K562 (cell line): ENCODE results near the gene G6PC3. TPM values are rescaled to one million over a fixed set of nuclear protein-coding genes. Genes with fewer than 3 reads are reported as not detected.
A peak's percentile ranks its signal among the peaks of the same experiment; 100 is the strongest.

Source experiments
- ARID2 ChIP-seq: fragments of 450-650 bp; IDR thresholded peaks from 2 replicates; pipeline ENCODE4 v1.6.1; 2017; ENCODE audit warnings: antibody characterized with exemption, mild to moderate bottlenecking
- COPS2 ChIP-seq: fragments of 450-650 bp; conservative IDR thresholded peaks from 2 replicates; pipeline ENCODE4 v1.6.1; 2016; ENCODE audit warnings: mild to moderate bottlenecking, moderate library complexity
- ELK1 ChIP-seq: sonication (generic); formaldehyde crosslinking; IDR thresholded peaks from 2 replicates; pipeline ENCODE4 v1.8.1; 2022; ENCODE audit warnings: missing genetic modification reagents
- ETV5 ChIP-seq: sonication (generic); formaldehyde crosslinking; IDR thresholded peaks from 2 replicates; pipeline ENCODE4 v1.4.0; 2020; ENCODE audit warnings: low read depth, mild to moderate bottlenecking, missing genetic modification reagents
- HDGF ChIP-seq: fragments of 450-650 bp; IDR thresholded peaks from 2 replicates; pipeline ENCODE4 v1.6.1; 2016
- JUNB ChIP-seq: fragments of 450-650 bp; formaldehyde crosslinking; conservative IDR thresholded peaks from 2 replicates; pipeline ENCODE4 v1.4.0; 2020; ENCODE audit warnings: mild to moderate bottlenecking
- L3MBTL2 ChIP-seq: fragments of 450-650 bp; IDR thresholded peaks from 2 replicates; pipeline ENCODE4 v1.6.1; 2016; ENCODE audit warnings: mild to moderate bottlenecking, moderate library complexity
- MAZ ChIP-seq, 2 experiments: fragments of 450-650 bp in 1 of 2; sonication (generic) in 1 of 2; formaldehyde crosslinking; IDR thresholded peaks in 1 of 2; conservative IDR thresholded peaks in 1 of 2; 2 replicates each; pipeline versions ENCODE4 v1.4.0 to v1.5.0; 2020; ENCODE audit warnings: mild to moderate bottlenecking in 1 of 2, missing genetic modification reagents in 1 of 2
- MIER1 ChIP-seq: fragments of 450-650 bp; IDR thresholded peaks from 2 replicates; pipeline ENCODE4 v1.6.1; 2016; ENCODE audit warnings: antibody characterized with exemption, mild to moderate bottlenecking, low read depth
- NR0B1 ChIP-seq: fragments of 450-650 bp; IDR thresholded peaks from one replicate; pipeline ENCODE4 v1.6.1; 2018; ENCODE audit warnings: mild to moderate bottlenecking, moderate library complexity; ENCODE audit not compliant: partially characterized antibody
- PCBP1 ChIP-seq: fragments of 200-400 bp; formaldehyde crosslinking; IDR thresholded peaks from 2 replicates; pipeline ENCODE4 v1.6.1; 2018; ENCODE audit warnings: mild to moderate bottlenecking, low read depth, low read length; ENCODE audit not compliant: poor library complexity, severe bottlenecking
- POLR2AphosphoS5 ChIP-seq: IDR thresholded peaks from 2 replicates; pipeline ENCODE4 v1.6.1; 2011; ENCODE audit warnings: mild to moderate bottlenecking, low read depth, low read length, moderate library complexity; ENCODE audit not compliant: control insufficient read depth, insufficient read depth
- PPARD ChIP-seq: fragments of 250-450 bp; sonication (Bioruptor Pico); IDR thresholded peaks from 2 replicates; pipeline ENCODE4 v1.8.0; 2022; ENCODE audit warnings: inconsistent platforms, mild to moderate bottlenecking, moderate library complexity
- RAD21 ChIP-seq, 2 experiments: fragments of 250-450 bp in 1 of 2; fragments of 450-650 bp in 1 of 2; sonication (Bioruptor Pico) in 1 of 2; formaldehyde crosslinking in 1 of 2; IDR thresholded peaks in 1 of 2; conservative IDR thresholded peaks in 1 of 2; 2 replicates each; pipeline versions ENCODE4 v1.4.0 to v1.8.0; 2020 to 2022; ENCODE audit warnings: mild to moderate bottlenecking in 2 of 2, moderate library complexity in 1 of 2
- RB1 ChIP-seq: fragments of 450-650 bp; IDR thresholded peaks from 2 replicates; pipeline ENCODE4 v1.6.1; 2017; ENCODE audit warnings: low read depth, mild to moderate bottlenecking
- RNF219 ChIP-seq: fragments of 250-450 bp; sonication (Bioruptor Pico); IDR thresholded peaks from 2 replicates; pipeline ENCODE4 v1.5.0; 2022; ENCODE audit warnings: mild to moderate bottlenecking
- SAFB ChIP-seq: fragments of 200-400 bp; formaldehyde crosslinking; IDR thresholded peaks from 2 replicates; pipeline ENCODE4 v1.6.1; 2017; ENCODE audit warnings: low read depth, low read length, borderline replicate concordance
- XRCC4 ChIP-seq: IDR thresholded peaks from one replicate; pipeline ENCODE4 v1.6.1; 2011; ENCODE audit not compliant: insufficient read depth, insufficient read length; ENCODE audit errors: extremely low read depth
- YY1 ChIP-seq, 3 experiments: IDR thresholded peaks; 2 replicates each; pipeline ENCODE4 v1.6.1; 2011; ENCODE audit warnings: low read length in 2 of 3, mild to moderate bottlenecking in 2 of 3, moderate library complexity in 2 of 3, borderline replicate concordance in 1 of 3, control low read depth in 1 of 3, low read depth in 1 of 3; ENCODE audit not compliant: insufficient read depth in 3 of 3, insufficient replicate concordance in 2 of 3, control insufficient read depth in 1 of 3, insufficient read length in 1 of 3; ENCODE audit errors: extremely low read depth in 1 of 3
- ZNF143 ChIP-seq: sonication (generic); formaldehyde crosslinking; IDR thresholded peaks from 2 replicates; pipeline ENCODE4 v1.9.0; 2022; ENCODE audit warnings: mild to moderate bottlenecking, missing genetic modification reagents
- ZNF184 ChIP-seq: sonication (generic); formaldehyde crosslinking; IDR thresholded peaks from 2 replicates; pipeline ENCODE4 v1.5.0; 2020; ENCODE audit warnings: missing genetic modification reagents
- ZNF655 ChIP-seq: fragments of 250-450 bp; sonication (Bioruptor Pico); IDR thresholded peaks from 2 replicates; pipeline ENCODE4 v1.5.0; 2021
- polyA plus RNA-seq, 8 experiments: library from polyadenylated mRNA; depleted of rRNA in 4 of 8; stranded (reverse) in 5 of 8; unstranded in 3 of 8; fragments of >200 nt; fragmentation: Nextera tagmentation in 2 of 8; fragmentation: Illumina TruSeq in 1 of 8; extraction: Ambion mirVana in 2 of 8; extraction: Trizol in 1 of 8; gene quantifications; 2 replicates each; pipeline versions ENCODE4 v1.2.1 to v1.2.3, GENCODE V29; 2011 to 2014; ENCODE audit warnings: inconsistent platforms in 1 of 8, missing spikeins in 1 of 8
- total RNA-seq, 7 experiments: library from RNA; depleted of rRNA in 6 of 7; stranded (reverse); fragments of >200 nt in 6 of 7; fragmentation: Illumina TruSeq in 2 of 7; extraction: Trizol in 2 of 7; gene quantifications; 2 replicates each; pipeline versions ENCODE4 v1.2.1 to v1.2.3, GENCODE V29; 2011 to 2021; ENCODE audit warnings: low replicate concordance in 1 of 7

The G6PC3 gene
- total and polyA plus RNA-seq, 9 of the 15 experiments (the other 6 are each of a cell fraction or from before 2014, with no cell fraction given) = 10.4 to 57.8 (median 31.1) TPM

GRCh38 chr17:44066204-44066930 lies 4.2 kb upstream of the G6PC3 start, which contains the start of gene LSM12 (continued):
- TF ChIP-seq RNF219 (CRISPR knock-in tag) (no peak), COPS2 (no peak), ZNF143 (CRISPR knock-in tag) (no peak), PPARD (CRISPR knock-in tag) (no peak), PCBP1 (no peak), ARID2 (no peak), JUNB (no peak), MAZ (CRISPR knock-in tag; conservative IDR thresholded peaks at IDR 0.05 in 1 of 2, IDR thresholded peaks at IDR 0.05 in 1 of 2) (peak; percentile 49 to 77), SAFB (no peak), ZNF655 (no peak), ELK1 (CRISPR knock-in tag) (no peak), ETV5 (CRISPR knock-in tag) (no peak), L3MBTL2 (peak; percentile 60), POLR2AphosphoS5 (peak; percentile 9; the same call in 1 of the 2 replicates), XRCC4 (no peak), NR0B1 (no peak), RB1 (peak; percentile 79), MIER1 (no peak), HDGF (no peak), YY1 (IDR thresholded peaks at IDR 0.05; ENCODE audit: borderline replicate concordance in 1 of 3, control insufficient read depth in 1 of 3, extremely low read depth in 1 of 3, insufficient read depth in 3 of 3, insufficient read length in 1 of 3, insufficient replicate concordance in 2 of 3, low read depth in 1 of 3, low read length in 2 of 3) (peak; percentile 71 to 94 (median 91)), RAD21 (CRISPR knock-in tag; conservative IDR thresholded peaks at IDR 0.05 in 1 of 2, IDR thresholded peaks at IDR 0.05 in 1 of 2) (no peak), ZNF184 (CRISPR knock-in tag) (no peak)
